Measurements from ENCODE around the gene ATP6V0C. TPM values are rescaled to one million over a fixed set of nuclear protein-coding genes. Genes with fewer than 3 reads are reported as not detected.

Gene ATP6V0C
- 244 TPM for polyA plus RNA-seq (2013, experiment 1 of 2)
- 240 TPM for polyA plus RNA-seq (2013, experiment 2 of 2)

GRCh38 chr16:2513405-2514332, at the start of gene ATP6V0C:
Gene ATP6V0C (plus strand): TSS chr16:2513952. CDS start chr16:2514104, 152 bp downstream.
- peak within 1 kb of the TSS; percentile 71 for H3K14ac ChIP-seq (ENCODE audit: low read length)
- H3K4me3 ChIP-seq (ENCODE audit: low read length in 2 of 2): peak within 1 kb of the TSS; percentile 96 to 97
- peak within 1 kb of the TSS; percentile 99 for H2AFZ ChIP-seq (ENCODE audit: low read length)
- no peaks in the 10 kb centered on the region for H3K27me3 ChIP-seq (ENCODE audit: control insufficient read depth in 3 of 3, insufficient read depth in 3 of 3, low read depth in 1 of 3, low read length in 3 of 3)
- peak within 1 kb of the TSS; percentile 69 for H2BK12ac ChIP-seq (ENCODE audit: low read length)
- DNase-seq (ENCODE audit: low spot score): peak; percentile 93
- peak within 1 kb of the TSS; percentile 75 for H4K91ac ChIP-seq (ENCODE audit: low read depth, low read length, poor library complexity)
- peak within 1 kb of the TSS; percentile 99 for H3K23ac ChIP-seq (ENCODE audit: low read depth, low read length, poor library complexity)
- H3K36me3 ChIP-seq (replicated peaks in 1 of 2; ENCODE audit: control insufficient read depth in 2 of 2, insufficient read depth in 2 of 2, low read length in 2 of 2): peaks cover 0 to 21% of the 10 kb centered on the region in 2 donors
- WGBS, 2 donors (ENCODE audit: extremely low coverage in 2 of 2, insufficient read length in 2 of 2, insufficient replicate concordance in 1 of 2): no CpG with 5 or more reads among the region's 122 CpGs
- peak within 1 kb of the TSS; percentile 96 for H2BK5ac ChIP-seq (ENCODE audit: low read length)
- no peaks in the 10 kb centered on the region for H3K9me3 ChIP-seq (replicated peaks in 1 of 2; ENCODE audit: control insufficient read depth in 2 of 2, insufficient read depth in 1 of 2, low read depth in 1 of 2, low read length in 2 of 2)
- H2AK5ac ChIP-seq (ENCODE audit: low read depth, low read length): peak within 1 kb of the TSS; percentile 96
- peak within 1 kb of the TSS; percentile 93 for H3K27ac ChIP-seq (replicated peaks; ENCODE audit: low read length)
- H3K4me2 ChIP-seq (ENCODE audit: insufficient read depth, low read length, poor library complexity, severe bottlenecking): peak within 1 kb of the TSS; percentile 88
- H3K79me1 ChIP-seq (ENCODE audit: low read depth, low read length): peaks cover 26% of the 10 kb centered on the region
- peak within 1 kb of the TSS; percentile 98 for H3K9ac ChIP-seq (ENCODE audit: low read depth, low read length, poor library complexity)
- peak within 1 kb of the TSS; percentile 99 for H3K18ac ChIP-seq (ENCODE audit: low read length)
- H4K8ac ChIP-seq (ENCODE audit: low read depth, low read length): peak within 1 kb of the TSS; percentile 78
- peak within 1 kb of the TSS; percentile 93 for H3K4ac ChIP-seq (ENCODE audit: low read length)
- peak within 1 kb of the TSS; percentile 87 for H2BK15ac ChIP-seq (ENCODE audit: low read length)
- H2BK120ac ChIP-seq (ENCODE audit: low read depth, low read length): peak within 1 kb of the TSS; percentile 97
- peaks cover 31 to 38% of the 10 kb centered on the region in 2 donors for H3K4me1 ChIP-seq (ENCODE audit: control insufficient read depth in 2 of 2, insufficient read depth in 1 of 2, low read depth in 1 of 2, low read length in 2 of 2)

GRCh38 chr16:2464333-2464732, 49.4 kb upstream of the ATP6V0C start:
- Histone ChIP-seq H2BK12ac (ENCODE audit: low read length) (no peak overlapping the region), H3K27me3 (ENCODE audit: control insufficient read depth in 3 of 3, insufficient read depth in 3 of 3, low read depth in 1 of 3, low read length in 3 of 3) (no peaks in the 10 kb centered on the region), H4K8ac (ENCODE audit: low read depth, low read length) (no peak overlapping the region), H2AFZ (ENCODE audit: low read length) (no peak overlapping the region), H3K4me2 (ENCODE audit: insufficient read depth, low read length, poor library complexity, severe bottlenecking) (no peak overlapping the region), H3K18ac (ENCODE audit: low read length) (no peak overlapping the region), H3K27ac (replicated peaks; ENCODE audit: low read length) (no peak overlapping the region), H3K79me1 (ENCODE audit: low read depth, low read length) (peaks cover 18% of the 10 kb centered on the region), H3K4me1 (ENCODE audit: control insufficient read depth in 2 of 2, insufficient read depth in 1 of 2, low read depth in 1 of 2, low read length in 2 of 2) (peaks cover 23 to 25% of the 10 kb centered on the region in 2 donors), H2BK15ac (ENCODE audit: low read length) (no peak overlapping the region), H3K4ac (ENCODE audit: low read length) (no peak overlapping the region), H2BK5ac (ENCODE audit: low read length) (no peak overlapping the region), H3K9me3 (replicated peaks in 1 of 2; ENCODE audit: control insufficient read depth in 2 of 2, insufficient read depth in 1 of 2, low read depth in 1 of 2, low read length in 2 of 2) (no peaks in the 10 kb centered on the region), H3K23ac (ENCODE audit: low read depth, low read length, poor library complexity) (no peak overlapping the region), H4K91ac (ENCODE audit: low read depth, low read length, poor library complexity) (no peak overlapping the region), H3K36me3 (replicated peaks in 1 of 2; ENCODE audit: control insufficient read depth in 2 of 2, insufficient read depth in 2 of 2, low read length in 2 of 2) (peaks cover 21 to 34% of the 10 kb centered on the region in 2 donors), H3K14ac (ENCODE audit: low read length) (no peak overlapping the region), H2AK5ac (ENCODE audit: low read depth, low read length) (no peak overlapping the region), H3K9ac (ENCODE audit: low read depth, low read length, poor library complexity) (no peak overlapping the region), H2BK120ac (ENCODE audit: low read depth, low read length) (no peak overlapping the region), H3K4me3 (ENCODE audit: low read length in 2 of 2) (no peak overlapping the region)
- WGBS, 2 donors (ENCODE audit: extremely low coverage in 2 of 2, insufficient read length in 2 of 2, insufficient replicate concordance in 1 of 2): no CpG with 5 or more reads among the region's 12 CpGs
- DNase-seq (ENCODE audit: low spot score): no peak

GRCh38 chr16:2465653-2466415, 47.9 kb upstream of the ATP6V0C start:
- Histone ChIP-seq H4K8ac (ENCODE audit: low read depth, low read length) (no peak overlapping the region), H3K27ac (replicated peaks; ENCODE audit: low read length) (no peak overlapping the region), H3K23ac (ENCODE audit: low read depth, low read length, poor library complexity) (no peak overlapping the region), H3K36me3 (replicated peaks in 1 of 2; ENCODE audit: control insufficient read depth in 2 of 2, insufficient read depth in 2 of 2, low read length in 2 of 2) (peaks cover 20 to 32% of the 10 kb centered on the region in 2 donors), H4K91ac (ENCODE audit: low read depth, low read length, poor library complexity) (no peak overlapping the region), H2BK120ac (ENCODE audit: low read depth, low read length) (no peak overlapping the region), H3K4me1 (ENCODE audit: control insufficient read depth in 2 of 2, insufficient read depth in 1 of 2, low read depth in 1 of 2, low read length in 2 of 2) (peaks cover 25 to 33% of the 10 kb centered on the region in 2 donors), H3K4me3 (ENCODE audit: low read length in 2 of 2) (no peak overlapping the region), H2AFZ (ENCODE audit: low read length) (no peak overlapping the region), H3K4ac (ENCODE audit: low read length) (peak overlapping the region; percentile 66), H2BK15ac (ENCODE audit: low read length) (no peak overlapping the region), H2BK5ac (ENCODE audit: low read length) (peak overlapping the region; percentile 24), H2AK5ac (ENCODE audit: low read depth, low read length) (no peak overlapping the region), H3K4me2 (ENCODE audit: insufficient read depth, low read length, poor library complexity, severe bottlenecking) (no peak overlapping the region), H3K14ac (ENCODE audit: low read length) (no peak overlapping the region), H3K9ac (ENCODE audit: low read depth, low read length, poor library complexity) (no peak overlapping the region), H3K9me3 (replicated peaks in 1 of 2; ENCODE audit: control insufficient read depth in 2 of 2, insufficient read depth in 1 of 2, low read depth in 1 of 2, low read length in 2 of 2) (no peaks in the 10 kb centered on the region), H3K18ac (ENCODE audit: low read length) (no peak overlapping the region), H3K27me3 (ENCODE audit: control insufficient read depth in 3 of 3, insufficient read depth in 3 of 3, low read depth in 1 of 3, low read length in 3 of 3) (peaks cover 0 to 2% (median 0%) of the 10 kb centered on the region in 3 experiments), H2BK12ac (ENCODE audit: low read length) (no peak overlapping the region), H3K79me1 (ENCODE audit: low read depth, low read length) (peaks cover 12% of the 10 kb centered on the region)
- DNase-seq (ENCODE audit: low spot score): no peak
- no CpG with 5 or more reads among the region's 12 CpGs for WGBS, 2 donors (ENCODE audit: extremely low coverage in 2 of 2, insufficient read length in 2 of 2, insufficient replicate concordance in 1 of 2)
